WTC11 (cell line): ENCODE results near the gene IL16. TPM values are rescaled to one million over a fixed set of nuclear protein-coding genes. Genes with fewer than 3 reads are reported as not detected.

Experiments
- ATAC-seq: fragments of 200-7000 bp; cut with Tn5 transposase; 2 replicates; pipeline ENCODE4 v1.10.0; 2021; ENCODE audit warnings: mild to moderate bottlenecking, moderate library complexity
- CTCF ChIA-PET: fragments of 300-600 bp; sonication (Branson Sonifier 250); formaldehyde crosslinking; loops from one replicate; lab custom pipeline; 2021; ENCODE audit warnings: antibody characterized with exemption; lab: Charles Lee
- POLR2A ChIA-PET: fragments of 350-600 bp; sonication (Branson Sonifier 250); formaldehyde crosslinking; loops from one replicate; lab custom pipeline; 2021; ENCODE audit warnings: antibody characterized with exemption; lab: Charles Lee
- DNase-seq: peaks from one replicate; pipeline ENCODE4 v3.0.0; 2021; ENCODE audit warnings: low spot score
- H3K27ac Mint-ChIP-seq: 2 replicates; pipeline ENCODE4 v1.8.0; 2021; ENCODE audit warnings: mixed read lengths
- H3K27me3 Mint-ChIP-seq: 2 replicates; pipeline ENCODE4 v1.8.0; 2021; ENCODE audit warnings: low read depth, mild to moderate bottlenecking, moderate library complexity, mixed read lengths
- H3K36me3 Mint-ChIP-seq: 2 replicates; pipeline ENCODE4 v1.8.0; 2021; ENCODE audit warnings: mixed read lengths
- H3K4me1 Mint-ChIP-seq: 2 replicates; pipeline ENCODE4 v1.8.0; 2022; ENCODE audit warnings: mixed read lengths
- H3K4me3 Mint-ChIP-seq: 2 replicates; pipeline ENCODE4 v1.8.0; 2021; ENCODE audit warnings: mild to moderate bottlenecking, moderate library complexity, mixed read lengths
- H3K9me3 Mint-ChIP-seq: 2 replicates; pipeline ENCODE4 v1.8.0; 2021; ENCODE audit warnings: mixed read lengths
- CBFB ChIP-seq: sonication (generic); formaldehyde crosslinking; IDR thresholded peaks from 2 replicates; pipeline ENCODE4 v1.8.1; 2022; ENCODE audit warnings: mild to moderate bottlenecking, low read depth, missing genetic modification reagents
- CREM ChIP-seq: sonication (generic); formaldehyde crosslinking; IDR thresholded peaks from 2 replicates; pipeline ENCODE4 v1.8.1; 2022; ENCODE audit warnings: mild to moderate bottlenecking, missing genetic modification reagents, moderate library complexity
- FOXP1 ChIP-seq: sonication (generic); formaldehyde crosslinking; IDR thresholded peaks from 2 replicates; pipeline ENCODE4 v1.8.0; 2022; ENCODE audit warnings: missing genetic modification reagents, mild to moderate bottlenecking, moderate library complexity, borderline replicate concordance
- NFATC4 ChIP-seq: fragments of 250-450 bp; sonication (Bioruptor Pico); IDR thresholded peaks from 2 replicates; pipeline ENCODE4 v1.9.0; 2021; ENCODE audit warnings: mild to moderate bottlenecking
- NFE2L1 ChIP-seq: sonication (generic); formaldehyde crosslinking; IDR thresholded peaks from 2 replicates; pipeline ENCODE4 v1.8.1; 2023; ENCODE audit warnings: missing genetic modification reagents
- NR1H2 ChIP-seq: sonication (generic); formaldehyde crosslinking; IDR thresholded peaks from 2 replicates; pipeline ENCODE4 v1.9.0; 2021; ENCODE audit warnings: mild to moderate bottlenecking, moderate library complexity, missing genetic modification reagents
- OVOL2 ChIP-seq: fragments of 250-450 bp; sonication (Bioruptor Pico); IDR thresholded peaks from 2 replicates; pipeline ENCODE4 v1.9.0; 2021; ENCODE audit warnings: mild to moderate bottlenecking, borderline replicate concordance
- RORB ChIP-seq: fragments of 250-450 bp; sonication (Bioruptor Pico); IDR thresholded peaks from 2 replicates; pipeline ENCODE4 v1.9.0; 2021; ENCODE audit warnings: mild to moderate bottlenecking
- SOX15 ChIP-seq: fragments of 250-450 bp; sonication (Bioruptor Pico); IDR thresholded peaks from 2 replicates; pipeline ENCODE4 v1.9.0; 2021; ENCODE audit warnings: mild to moderate bottlenecking
- ZNF219 ChIP-seq: sonication (generic); formaldehyde crosslinking; IDR thresholded peaks from 2 replicates; pipeline ENCODE4 v1.8.0; 2023; ENCODE audit warnings: missing genetic modification reagents, mild to moderate bottlenecking, borderline replicate concordance
- ZNF232 ChIP-seq: sonication (generic); formaldehyde crosslinking; IDR thresholded peaks from 2 replicates; pipeline ENCODE4 v1.8.0; 2022; ENCODE audit warnings: mild to moderate bottlenecking, missing genetic modification reagents
- ZNF263 ChIP-seq: sonication (generic); formaldehyde crosslinking; IDR thresholded peaks from 2 replicates; pipeline ENCODE4 v1.8.1; 2022; ENCODE audit warnings: low read depth, mild to moderate bottlenecking, moderate library complexity, missing genetic modification reagents
- ZNF317 ChIP-seq: sonication (generic); formaldehyde crosslinking; IDR thresholded peaks from 2 replicates; pipeline ENCODE4 v1.8.1; 2023; ENCODE audit warnings: low read depth, mild to moderate bottlenecking, moderate library complexity, missing genetic modification reagents, borderline replicate concordance
- ZNF423 ChIP-seq: fragments of 250-450 bp; sonication (Bioruptor Pico); IDR thresholded peaks from 2 replicates; pipeline ENCODE4 v2.1.2; 2022; ENCODE audit warnings: mild to moderate bottlenecking, moderate library complexity
- total RNA-seq: library from RNA; stranded (reverse); gene quantifications from 3 replicates; pipeline ENCODE4 v1.2.3, GENCODE V29; 2021
- TF ChIP-seq, protein P1 (sequence below): sonication (generic); formaldehyde crosslinking; conservative IDR thresholded peaks from 2 replicates; pipeline ENCODE4 v1.8.1; 2022; ENCODE audit warnings: mild to moderate bottlenecking, missing genetic modification reagents
- TF ChIP-seq, protein P2 (sequence below): sonication (generic); formaldehyde crosslinking; IDR thresholded peaks from 2 replicates; pipeline ENCODE4 v1.8.1; 2023; ENCODE audit warnings: mild to moderate bottlenecking, missing genetic modification reagents
- TF ChIP-seq, protein P3 (sequence below): sonication (generic); formaldehyde crosslinking; IDR thresholded peaks from 2 replicates; pipeline ENCODE4 v1.8.1; 2022; ENCODE audit warnings: low read depth, mild to moderate bottlenecking, moderate library complexity, missing genetic modification reagents, borderline replicate concordance
- TF ChIP-seq, protein P4 (sequence below): fragments of 250-450 bp; sonication (Bioruptor Pico); IDR thresholded peaks from 2 replicates; pipeline ENCODE4 v1.9.0; 2021; ENCODE audit warnings: mild to moderate bottlenecking

The IL16 gene
- total RNA-seq, 1 experiment from 2014 or later: 0.61 TPM

DNA sequence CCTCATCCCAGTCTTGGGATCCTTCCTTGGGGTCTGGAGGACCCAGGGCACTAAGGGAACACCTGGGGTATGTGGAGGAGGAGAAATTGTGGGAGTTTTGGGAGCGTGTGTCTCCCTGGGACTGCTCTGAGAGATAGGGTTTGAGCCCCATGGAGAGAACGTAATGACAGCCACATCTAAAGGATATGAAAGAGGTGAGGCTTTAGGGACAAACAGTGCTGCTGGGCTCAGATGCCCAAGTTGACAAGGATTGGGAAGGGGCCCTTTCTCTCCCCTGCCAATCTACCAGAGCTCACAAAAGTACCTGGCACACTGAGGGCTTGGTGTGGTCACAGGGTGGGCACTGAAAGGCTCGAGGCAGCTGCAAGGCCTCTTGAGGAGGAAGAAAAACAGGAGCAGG is 140.6 kb downstream of the IL16 start (continued):
- no peak for TF ChIP-seq SOX15 (CRISPR knock-in tag)

DNA sequence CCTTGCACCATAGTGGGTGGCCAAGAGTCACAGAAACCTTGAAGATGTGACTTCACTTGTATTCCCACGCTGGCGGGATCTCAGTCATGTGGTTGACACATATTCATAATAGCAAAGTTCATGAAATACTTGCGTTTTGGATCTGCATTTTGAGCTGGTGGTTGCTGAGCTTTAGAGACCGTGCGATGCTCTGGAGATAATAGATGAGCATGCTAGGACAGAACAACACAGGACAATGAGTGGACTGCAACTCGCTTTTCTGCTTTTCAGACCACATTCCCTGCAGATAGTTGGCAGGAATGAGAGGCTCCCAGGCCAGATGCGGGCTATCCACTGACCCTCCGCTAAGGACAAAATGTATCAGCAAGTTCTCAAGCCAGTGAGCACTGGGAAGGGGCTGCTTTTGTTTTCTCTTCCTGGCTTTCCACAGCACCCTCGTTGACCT is 141.1 kb downstream of the IL16 start:
- ATAC-seq (no peak), DNase-seq (no peak)
- CTCF ChIA-PET: interaction anchor here (1.2 to 2.1 kb wide), 2 partner anchors 11 to 72 kb away, joined by 3 to 5 read pairs; no protein-coding TSS in a partner anchor
- TF ChIP-seq NFATC4 (CRISPR knock-in tag): no peak
- no peak for TF ChIP-seq ZNF263 (CRISPR knock-in tag)
- no peak for TF ChIP-seq CBFB
- TF ChIP-seq NR1H2: no peak
- TF ChIP-seq, protein P1, sequence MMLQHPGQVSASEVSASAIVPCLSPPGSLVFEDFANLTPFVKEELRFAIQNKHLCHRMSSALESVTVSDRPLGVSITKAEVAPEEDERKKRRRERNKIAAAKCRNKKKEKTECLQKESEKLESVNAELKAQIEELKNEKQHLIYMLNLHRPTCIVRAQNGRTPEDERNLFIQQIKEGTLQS (CRISPR knock-in tag): no peak
- TF ChIP-seq, protein P2, sequence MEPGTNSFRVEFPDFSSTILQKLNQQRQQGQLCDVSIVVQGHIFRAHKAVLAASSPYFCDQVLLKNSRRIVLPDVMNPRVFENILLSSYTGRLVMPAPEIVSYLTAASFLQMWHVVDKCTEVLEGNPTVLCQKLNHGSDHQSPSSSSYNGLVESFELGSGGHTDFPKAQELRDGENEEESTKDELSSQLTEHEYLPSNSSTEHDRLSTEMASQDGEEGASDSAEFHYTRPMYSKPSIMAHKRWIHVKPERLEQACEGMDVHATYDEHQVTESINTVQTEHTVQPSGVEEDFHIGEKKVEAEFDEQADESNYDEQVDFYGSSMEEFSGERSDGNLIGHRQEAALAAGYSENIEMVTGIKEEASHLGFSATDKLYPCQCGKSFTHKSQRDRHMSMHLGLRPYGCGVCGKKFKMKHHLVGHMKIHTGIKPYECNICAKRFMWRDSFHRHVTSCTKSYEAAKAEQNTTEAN (CRISPR knock-in tag): no peak
- no peak for TF ChIP-seq CREM (CRISPR knock-in tag)
- TF ChIP-seq ZNF232: no peak
- TF ChIP-seq ZNF317 (CRISPR knock-in tag): no peak
- no peak for TF ChIP-seq OVOL2 (CRISPR knock-in tag)
- TF ChIP-seq NFE2L1: no peak
- no peak for TF ChIP-seq FOXP1 (CRISPR knock-in tag)
- no peak for TF ChIP-seq ZNF219
- TF ChIP-seq, protein P3, sequence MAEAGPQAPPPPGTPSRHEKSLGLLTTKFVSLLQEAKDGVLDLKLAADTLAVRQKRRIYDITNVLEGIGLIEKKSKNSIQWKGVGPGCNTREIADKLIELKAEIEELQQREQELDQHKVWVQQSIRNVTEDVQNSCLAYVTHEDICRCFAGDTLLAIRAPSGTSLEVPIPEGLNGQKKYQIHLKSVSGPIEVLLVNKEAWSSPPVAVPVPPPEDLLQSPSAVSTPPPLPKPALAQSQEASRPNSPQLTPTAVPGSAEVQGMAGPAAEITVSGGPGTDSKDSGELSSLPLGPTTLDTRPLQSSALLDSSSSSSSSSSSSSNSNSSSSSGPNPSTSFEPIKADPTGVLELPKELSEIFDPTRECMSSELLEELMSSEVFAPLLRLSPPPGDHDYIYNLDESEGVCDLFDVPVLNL: no peak
- no peak for TF ChIP-seq ZNF423 (CRISPR knock-in tag)
- TF ChIP-seq, protein P4, sequence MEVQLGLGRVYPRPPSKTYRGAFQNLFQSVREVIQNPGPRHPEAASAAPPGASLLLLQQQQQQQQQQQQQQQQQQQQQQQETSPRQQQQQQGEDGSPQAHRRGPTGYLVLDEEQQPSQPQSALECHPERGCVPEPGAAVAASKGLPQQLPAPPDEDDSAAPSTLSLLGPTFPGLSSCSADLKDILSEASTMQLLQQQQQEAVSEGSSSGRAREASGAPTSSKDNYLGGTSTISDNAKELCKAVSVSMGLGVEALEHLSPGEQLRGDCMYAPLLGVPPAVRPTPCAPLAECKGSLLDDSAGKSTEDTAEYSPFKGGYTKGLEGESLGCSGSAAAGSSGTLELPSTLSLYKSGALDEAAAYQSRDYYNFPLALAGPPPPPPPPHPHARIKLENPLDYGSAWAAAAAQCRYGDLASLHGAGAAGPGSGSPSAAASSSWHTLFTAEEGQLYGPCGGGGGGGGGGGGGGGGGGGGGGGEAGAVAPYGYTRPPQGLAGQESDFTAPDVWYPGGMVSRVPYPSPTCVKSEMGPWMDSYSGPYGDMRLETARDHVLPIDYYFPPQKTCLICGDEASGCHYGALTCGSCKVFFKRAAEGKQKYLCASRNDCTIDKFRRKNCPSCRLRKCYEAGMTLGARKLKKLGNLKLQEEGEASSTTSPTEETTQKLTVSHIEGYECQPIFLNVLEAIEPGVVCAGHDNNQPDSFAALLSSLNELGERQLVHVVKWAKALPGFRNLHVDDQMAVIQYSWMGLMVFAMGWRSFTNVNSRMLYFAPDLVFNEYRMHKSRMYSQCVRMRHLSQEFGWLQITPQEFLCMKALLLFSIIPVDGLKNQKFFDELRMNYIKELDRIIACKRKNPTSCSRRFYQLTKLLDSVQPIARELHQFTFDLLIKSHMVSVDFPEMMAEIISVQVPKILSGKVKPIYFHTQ (CRISPR knock-in tag): no peak
- H3K27ac Mint-ChIP-seq: no peak overlapping the region
- no peaks in the 10 kb centered on the region for H3K36me3 Mint-ChIP-seq
- POLR2A ChIA-PET: no interaction called here
- no peaks in the 10 kb centered on the region for H3K27me3 Mint-ChIP-seq
- no peaks in the 10 kb centered on the region for H3K4me1 Mint-ChIP-seq
- no peaks in the 10 kb centered on the region for H3K9me3 Mint-ChIP-seq
- H3K4me3 Mint-ChIP-seq: no peak overlapping the region

DNA sequence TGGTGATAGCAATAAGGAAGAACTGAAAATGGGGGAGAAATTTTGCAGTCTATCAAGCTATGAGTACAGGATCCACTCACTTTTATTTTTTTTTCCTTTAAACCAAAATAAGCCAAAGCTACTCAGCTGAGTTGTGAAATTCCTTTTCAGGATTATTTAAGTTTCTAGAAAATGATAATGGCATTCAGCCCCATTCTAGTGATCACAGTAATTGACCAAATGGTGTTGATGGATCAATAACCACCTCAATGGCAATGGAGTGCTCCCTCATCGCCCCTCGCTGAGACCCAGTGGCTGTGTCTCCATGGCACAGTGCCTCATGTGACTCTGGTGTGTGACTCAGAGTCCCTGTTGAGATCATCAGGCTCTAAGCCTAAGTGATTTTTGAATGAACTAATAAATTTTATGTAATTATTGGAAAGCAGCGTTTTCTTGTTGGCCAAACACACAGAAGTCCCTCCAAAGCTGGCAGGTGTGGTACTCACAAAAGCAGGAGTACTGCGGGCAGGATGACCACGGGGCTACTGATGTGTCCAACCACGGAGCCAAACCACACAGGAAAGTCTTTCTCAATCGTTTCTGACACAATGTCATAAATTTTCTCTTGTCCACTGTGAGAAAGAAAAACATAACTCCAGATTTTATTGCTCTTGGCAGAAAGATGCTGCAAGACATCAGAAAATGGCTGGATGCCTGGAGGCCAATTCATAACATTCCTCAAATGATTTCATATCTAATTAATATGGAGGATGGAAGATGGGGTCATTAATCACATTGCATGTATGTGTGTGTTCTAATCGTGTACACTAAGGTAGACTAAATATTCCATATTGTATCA is 141.7 kb downstream of the IL16 start:
- Mint-ChIP-seq H3K36me3 (no peaks in the 10 kb centered on the region), H3K4me1 (no peaks in the 10 kb centered on the region), H3K4me3 (no peak overlapping the region), H3K27me3 (no peaks in the 10 kb centered on the region), H3K27ac (no peak overlapping the region), H3K9me3 (no peaks in the 10 kb centered on the region)
- no peak for DNase-seq
- TF ChIP-seq SOX15 (CRISPR knock-in tag): no peak
- TF ChIP-seq RORB (CRISPR knock-in tag): no peak
- ATAC-seq: no peak
- CTCF ChIA-PET: interaction anchor here (2.1 kb wide), 1 partner anchor 72 kb away, joined by 5 read pairs; no protein-coding TSS in a partner anchor
- POLR2A ChIA-PET: no interaction called here
